ENCODE data around the gene SRRM5.
"Not testable (repeated sequence)": the region's sequence is repeated elsewhere in the genome, so short reads cannot be mapped to it uniquely, and the experiment has no call there.

The SRRM5 gene

GRCh38 chr19:43644181-43644580 is 32.3 kb downstream of the SRRM5 start:
- peaks cover 3% of the 10 kb centered on the region for H3K9me3 Mint-ChIP-seq

GRCh38 chr19:43648633-43649032 is 36.7 kb downstream of the SRRM5 start:
- Mint-ChIP-seq H3K9me3 (peaks cover 3% of the 10 kb centered on the region), H3K4me1 (peaks cover 5% of the 10 kb centered on the region), H3K36me3 (ENCODE audit: low read depth) (peaks cover 26% of the 10 kb centered on the region), H3K4me3 (no peak overlapping the region), H3K27me3 (ENCODE audit: low read depth) (no peaks in the 10 kb centered on the region), H3K27ac (no peak overlapping the region)
- TF ChIP-seq, protein P1, sequence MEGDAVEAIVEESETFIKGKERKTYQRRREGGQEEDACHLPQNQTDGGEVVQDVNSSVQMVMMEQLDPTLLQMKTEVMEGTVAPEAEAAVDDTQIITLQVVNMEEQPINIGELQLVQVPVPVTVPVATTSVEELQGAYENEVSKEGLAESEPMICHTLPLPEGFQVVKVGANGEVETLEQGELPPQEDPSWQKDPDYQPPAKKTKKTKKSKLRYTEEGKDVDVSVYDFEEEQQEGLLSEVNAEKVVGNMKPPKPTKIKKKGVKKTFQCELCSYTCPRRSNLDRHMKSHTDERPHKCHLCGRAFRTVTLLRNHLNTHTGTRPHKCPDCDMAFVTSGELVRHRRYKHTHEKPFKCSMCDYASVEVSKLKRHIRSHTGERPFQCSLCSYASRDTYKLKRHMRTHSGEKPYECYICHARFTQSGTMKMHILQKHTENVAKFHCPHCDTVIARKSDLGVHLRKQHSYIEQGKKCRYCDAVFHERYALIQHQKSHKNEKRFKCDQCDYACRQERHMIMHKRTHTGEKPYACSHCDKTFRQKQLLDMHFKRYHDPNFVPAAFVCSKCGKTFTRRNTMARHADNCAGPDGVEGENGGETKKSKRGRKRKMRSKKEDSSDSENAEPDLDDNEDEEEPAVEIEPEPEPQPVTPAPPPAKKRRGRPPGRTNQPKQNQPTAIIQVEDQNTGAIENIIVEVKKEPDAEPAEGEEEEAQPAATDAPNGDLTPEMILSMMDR (IDR thresholded peaks at IDR 0.05; ENCODE audit: unreplicated experiment in 3 of 3): no peak

More at GRCh38 chr19:43644181-43644580, 32.3 kb downstream of the SRRM5 start:
- Mint-ChIP-seq H3K27me3 (ENCODE audit: low read depth) (peaks cover 12% of the 10 kb centered on the region), H3K4me1 (peaks cover 21% of the 10 kb centered on the region), H3K36me3 (ENCODE audit: low read depth) (peaks cover 21% of the 10 kb centered on the region), H3K4me3 (no peak overlapping the region), H3K27ac (no peak overlapping the region)
- TF ChIP-seq, protein P1 (IDR thresholded peaks at IDR 0.05; ENCODE audit: unreplicated experiment in 3 of 3): no peak

DNA sequence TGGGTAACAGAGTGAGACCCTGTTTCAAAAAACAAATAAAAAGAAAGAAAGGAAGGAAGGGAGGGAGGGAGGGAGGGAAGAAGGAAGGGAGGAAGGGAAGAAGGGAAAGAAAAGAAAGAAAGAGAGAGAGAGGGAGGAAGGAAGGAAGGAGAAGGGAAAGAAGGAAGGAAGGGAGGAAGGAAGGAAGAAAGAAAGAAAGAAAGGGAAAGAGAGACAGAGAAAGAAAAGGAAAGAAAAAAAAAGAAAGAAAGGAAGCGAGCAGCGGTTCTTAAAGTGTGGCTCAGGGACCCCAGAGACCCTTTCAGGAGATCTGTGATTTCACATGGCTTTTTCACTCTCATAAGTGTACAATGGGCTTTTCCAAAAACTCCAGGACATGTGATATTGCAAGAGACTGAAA is 37.6 kb downstream of the SRRM5 start:
- H3K9me3 Mint-ChIP-seq: no peaks in the 10 kb centered on the region
- no peak overlapping the region for H3K27ac Mint-ChIP-seq
- peaks cover 5% of the 10 kb centered on the region for H3K4me1 Mint-ChIP-seq
- TF ChIP-seq, protein P1 (IDR thresholded peaks at IDR 0.05; ENCODE audit: unreplicated experiment in 3 of 3): no peak
- H3K36me3 Mint-ChIP-seq (ENCODE audit: low read depth): peaks cover 24% of the 10 kb centered on the region
- no peak overlapping the region for H3K4me3 Mint-ChIP-seq
- H3K27me3 Mint-ChIP-seq (ENCODE audit: low read depth): no peaks in the 10 kb centered on the region

DNA sequence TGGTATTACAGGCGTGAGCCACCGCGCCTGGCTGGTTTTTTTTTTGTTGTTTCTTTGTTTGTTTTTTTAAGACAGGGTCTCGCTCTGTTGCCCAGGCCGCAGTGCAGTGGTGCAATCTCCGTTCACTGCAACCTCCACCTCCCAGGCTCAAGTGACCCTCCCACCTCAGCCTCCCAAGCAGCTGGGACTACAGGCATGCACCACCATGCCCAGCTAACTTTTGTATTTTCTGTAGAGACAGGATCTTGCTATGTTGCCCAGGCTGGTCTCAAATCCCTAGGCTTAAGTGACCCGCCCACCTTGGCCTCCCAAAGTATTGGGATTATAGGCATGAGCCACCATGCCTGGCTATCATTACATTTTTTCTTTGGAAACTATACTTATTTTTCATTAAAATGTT is 38.4 kb downstream of the SRRM5 start:
- H3K27me3 Mint-ChIP-seq (ENCODE audit: low read depth); H3K9me3 Mint-ChIP-seq; H3K4me3 Mint-ChIP-seq; H3K27ac Mint-ChIP-seq; H3K4me1 Mint-ChIP-seq: not testable (repeated sequence)
- H3K36me3 Mint-ChIP-seq (ENCODE audit: low read depth): peaks cover 28% of the 10 kb centered on the region

DNA sequence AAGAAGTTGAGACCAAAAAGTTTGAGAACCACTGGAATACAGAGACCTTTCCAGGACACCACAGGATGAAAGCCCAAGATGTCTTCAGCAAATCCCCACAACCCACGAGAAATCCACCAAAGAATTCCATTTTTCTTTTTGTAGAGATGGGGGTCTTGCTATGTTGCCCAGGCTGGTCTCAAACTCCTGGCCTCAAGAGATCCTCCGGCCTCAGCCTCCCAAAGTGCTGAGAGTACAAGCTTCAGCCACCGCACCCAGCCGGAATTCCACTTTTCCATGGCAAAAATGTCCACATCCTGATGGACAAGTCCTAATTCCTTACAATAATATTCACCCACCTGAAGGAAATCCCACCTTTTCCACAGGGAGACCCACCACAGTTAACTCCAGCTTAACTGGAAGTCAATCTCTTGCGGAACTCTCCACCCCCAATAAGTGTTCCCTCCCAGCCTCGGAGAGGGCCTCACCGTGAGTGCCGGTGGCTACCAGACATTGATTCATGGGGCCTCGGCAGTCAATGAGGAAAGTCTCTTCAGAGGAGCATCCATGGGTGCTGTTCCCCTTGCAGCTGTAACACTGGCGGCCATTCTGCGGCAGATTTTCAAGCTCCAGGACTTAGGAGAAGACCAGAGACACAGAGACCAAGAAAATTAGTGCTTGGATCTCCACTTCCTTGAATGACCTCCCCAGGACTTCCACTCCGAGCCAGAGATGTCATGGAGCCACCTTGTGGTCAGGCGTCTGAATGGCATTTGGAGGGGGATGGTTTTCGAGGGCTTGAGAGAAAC is 40.1 kb downstream of the SRRM5 start:
- H3K4me1 Mint-ChIP-seq: peaks cover 5% of the 10 kb centered on the region
- H3K27me3 Mint-ChIP-seq (ENCODE audit: low read depth): no peaks in the 10 kb centered on the region
- H3K4me3 Mint-ChIP-seq: peak overlapping the region; percentile 62 to 67 (median 65)
- TF ChIP-seq, protein P1 (IDR thresholded peaks at IDR 0.05; ENCODE audit: unreplicated experiment in 3 of 3): peak; percentile 64 to 76 (median 74)
- peaks cover 37% of the 10 kb centered on the region for H3K36me3 Mint-ChIP-seq (ENCODE audit: low read depth)
- H3K27ac Mint-ChIP-seq: peak overlapping the region in 1 of 3 experiments; percentile 49
- H3K9me3 Mint-ChIP-seq: no peaks in the 10 kb centered on the region

DNA sequence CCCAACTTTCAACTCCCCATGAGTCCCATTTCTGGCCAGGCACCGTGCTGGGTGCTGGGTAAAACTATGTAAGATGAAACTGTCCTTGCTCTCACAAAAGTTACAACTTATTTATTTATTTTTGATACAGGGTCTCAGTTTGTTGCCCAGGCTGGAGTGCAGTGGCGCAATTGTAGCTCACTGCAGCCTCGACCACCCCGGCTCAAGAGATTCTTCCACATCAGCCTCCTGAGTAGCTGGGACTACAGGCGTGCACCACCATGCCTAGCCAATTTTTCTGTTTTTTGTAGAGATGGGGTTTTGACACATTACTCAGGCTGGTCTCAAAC is 40.6 kb downstream of the SRRM5 start:
- Mint-ChIP-seq H3K27ac (peak overlapping the region in 1 of 3 experiments; percentile 49), H3K9me3 (no peaks in the 10 kb centered on the region), H3K36me3 (ENCODE audit: low read depth) (peaks cover 37% of the 10 kb centered on the region), H3K4me1 (peaks cover 5% of the 10 kb centered on the region), H3K4me3 (no peak overlapping the region), H3K27me3 (ENCODE audit: low read depth) (no peaks in the 10 kb centered on the region)
- TF ChIP-seq, protein P1 (IDR thresholded peaks at IDR 0.05; ENCODE audit: unreplicated experiment in 3 of 3): peak in 1 of 3 experiments; percentile 28
